ENCODE measurements around the gene TUT4. TPM values are rescaled to one million over a fixed set of nuclear protein-coding genes. Genes with fewer than 3 reads are reported as not detected.
"Not testable (repeated sequence)": the region's sequence is repeated elsewhere in the genome, so short reads cannot be mapped to it uniquely, and the experiment has no call there.

TUT4 gene
- total RNA-seq, 1 donor from 2014 or later, result 30.9 TPM

DNA sequence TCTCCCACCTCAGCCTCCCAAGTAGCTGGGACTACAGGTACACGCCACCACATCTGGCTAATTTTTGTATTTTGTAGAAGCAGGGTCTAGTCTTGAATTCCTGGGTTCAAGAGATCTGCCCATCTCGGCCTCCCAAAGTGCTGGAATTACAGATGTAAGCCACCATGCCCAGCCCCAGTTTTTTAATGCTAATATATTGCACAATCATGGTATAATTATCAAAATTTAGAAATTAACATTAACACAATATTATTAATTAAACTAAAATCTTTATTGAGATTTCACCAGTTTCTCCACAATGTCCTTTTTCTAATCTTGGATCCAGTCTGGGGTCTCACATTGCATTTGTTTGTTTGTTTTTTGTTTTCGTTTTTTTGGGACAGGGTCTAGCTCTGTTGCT is 27.4 kb upstream of the TUT4 start:
- no peak overlapping the region for H3K4me3 ChIP-seq
- TF ChIP-seq, protein P1, sequence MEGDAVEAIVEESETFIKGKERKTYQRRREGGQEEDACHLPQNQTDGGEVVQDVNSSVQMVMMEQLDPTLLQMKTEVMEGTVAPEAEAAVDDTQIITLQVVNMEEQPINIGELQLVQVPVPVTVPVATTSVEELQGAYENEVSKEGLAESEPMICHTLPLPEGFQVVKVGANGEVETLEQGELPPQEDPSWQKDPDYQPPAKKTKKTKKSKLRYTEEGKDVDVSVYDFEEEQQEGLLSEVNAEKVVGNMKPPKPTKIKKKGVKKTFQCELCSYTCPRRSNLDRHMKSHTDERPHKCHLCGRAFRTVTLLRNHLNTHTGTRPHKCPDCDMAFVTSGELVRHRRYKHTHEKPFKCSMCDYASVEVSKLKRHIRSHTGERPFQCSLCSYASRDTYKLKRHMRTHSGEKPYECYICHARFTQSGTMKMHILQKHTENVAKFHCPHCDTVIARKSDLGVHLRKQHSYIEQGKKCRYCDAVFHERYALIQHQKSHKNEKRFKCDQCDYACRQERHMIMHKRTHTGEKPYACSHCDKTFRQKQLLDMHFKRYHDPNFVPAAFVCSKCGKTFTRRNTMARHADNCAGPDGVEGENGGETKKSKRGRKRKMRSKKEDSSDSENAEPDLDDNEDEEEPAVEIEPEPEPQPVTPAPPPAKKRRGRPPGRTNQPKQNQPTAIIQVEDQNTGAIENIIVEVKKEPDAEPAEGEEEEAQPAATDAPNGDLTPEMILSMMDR (IDR thresholded peaks at IDR 0.05; ENCODE audit: borderline replicate concordance), result no peak
- H3K27me3 ChIP-seq (ENCODE audit: low read depth), result no peaks in the 10 kb centered on the region
- H3K36me3 ChIP-seq, result no peaks in the 10 kb centered on the region
- no peak for DNase-seq
- no peaks in the 10 kb centered on the region for H3K9me3 ChIP-seq (replicated peaks)
- no peak overlapping the region for H3K27ac ChIP-seq (replicated peaks)
- H3K4me1 ChIP-seq, result no peaks in the 10 kb centered on the region
- intact Hi-C loops (cut with micrococcal nuclease), result no loop called here

DNA sequence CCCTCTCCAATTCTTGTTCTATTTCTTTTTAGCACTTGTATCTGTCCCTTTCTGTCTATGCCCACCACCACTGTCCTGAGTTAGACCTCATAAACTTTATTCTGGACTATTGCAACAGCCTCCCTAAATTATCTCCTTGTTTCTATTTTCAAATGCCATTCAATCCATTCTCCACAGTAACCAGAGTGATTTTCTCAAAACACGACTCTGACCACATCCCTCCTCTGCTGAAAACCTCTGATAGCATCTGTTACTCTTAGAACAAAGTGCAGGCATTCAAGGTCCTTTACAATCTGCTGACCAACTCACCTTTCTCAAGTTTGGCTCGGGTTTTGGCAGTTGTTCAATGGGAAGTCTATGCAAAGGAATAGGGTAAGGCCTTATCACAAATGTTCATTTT is 26.5 kb upstream of the TUT4 start:
- TF ChIP-seq, protein P1 (IDR thresholded peaks at IDR 0.05; ENCODE audit: borderline replicate concordance), result no peak
- no peak for DNase-seq
- intact Hi-C loops (cut with micrococcal nuclease), result no loop called here
- no peaks in the 10 kb centered on the region for H3K27me3 ChIP-seq (ENCODE audit: low read depth)
- no peak overlapping the region for H3K4me3 ChIP-seq
- no peak overlapping the region for H3K27ac ChIP-seq (replicated peaks)
- no peaks in the 10 kb centered on the region for H3K9me3 ChIP-seq (replicated peaks)
- no peaks in the 10 kb centered on the region for H3K36me3 ChIP-seq
- no peaks in the 10 kb centered on the region for H3K4me1 ChIP-seq

DNA sequence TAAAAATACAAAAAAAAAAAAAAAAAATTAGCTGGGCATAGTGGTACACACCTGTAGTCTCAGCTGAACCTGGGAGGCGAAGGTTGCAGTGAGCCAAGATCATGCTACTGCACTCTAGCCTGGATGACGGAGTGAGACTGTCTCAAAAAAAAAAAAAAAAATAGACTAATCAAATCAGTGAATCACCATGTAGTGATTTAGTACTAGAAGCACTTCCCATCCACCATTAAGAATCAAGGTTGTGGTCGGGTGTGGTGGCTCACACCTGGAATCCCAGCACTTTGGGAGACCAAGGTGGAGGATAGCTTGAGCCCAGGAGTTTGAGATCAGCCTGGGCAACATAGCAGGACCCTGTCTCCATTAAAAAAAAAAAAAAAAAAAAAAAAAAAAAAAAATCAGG is 25.2 kb upstream of the TUT4 start:
- H3K4me3 ChIP-seq; H3K27ac ChIP-seq (replicated peaks); intact Hi-C loops (cut with micrococcal nuclease); H3K27me3 ChIP-seq (ENCODE audit: low read depth); H3K9me3 ChIP-seq (replicated peaks); H3K36me3 ChIP-seq; DNase-seq; H3K4me1 ChIP-seq: not testable (repeated sequence)

DNA sequence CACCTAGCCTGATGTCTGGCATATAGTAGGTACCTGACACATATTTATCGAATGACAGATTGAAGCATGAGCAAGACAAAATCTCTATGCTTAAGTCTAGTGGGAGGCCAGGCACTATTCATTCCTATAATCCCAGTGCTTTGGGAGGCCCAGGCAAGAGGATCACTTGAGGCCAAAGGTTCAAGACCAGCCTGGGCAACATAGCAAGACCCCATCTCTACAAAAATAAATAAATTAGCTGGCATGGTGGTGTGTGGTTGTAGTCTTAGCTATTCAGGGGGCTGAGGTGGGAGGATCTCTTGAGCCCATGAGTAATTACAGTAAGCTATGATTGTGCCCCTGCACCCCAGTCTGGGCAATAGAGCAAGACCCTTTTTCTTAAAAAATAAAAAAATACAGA is 23.2 kb upstream of the TUT4 start:
- H3K27me3 ChIP-seq (ENCODE audit: low read depth), result no peaks in the 10 kb centered on the region
- no peaks in the 10 kb centered on the region for H3K36me3 ChIP-seq
- no peaks in the 10 kb centered on the region for H3K4me1 ChIP-seq
- H3K27ac ChIP-seq (replicated peaks), result no peak overlapping the region
- no peaks in the 10 kb centered on the region for H3K9me3 ChIP-seq (replicated peaks)
- H3K4me3 ChIP-seq, result no peak overlapping the region
- intact Hi-C loops (cut with micrococcal nuclease), result no loop called here
- TF ChIP-seq, protein P1 (IDR thresholded peaks at IDR 0.05; ENCODE audit: borderline replicate concordance), result no peak
- no peak for DNase-seq

DNA sequence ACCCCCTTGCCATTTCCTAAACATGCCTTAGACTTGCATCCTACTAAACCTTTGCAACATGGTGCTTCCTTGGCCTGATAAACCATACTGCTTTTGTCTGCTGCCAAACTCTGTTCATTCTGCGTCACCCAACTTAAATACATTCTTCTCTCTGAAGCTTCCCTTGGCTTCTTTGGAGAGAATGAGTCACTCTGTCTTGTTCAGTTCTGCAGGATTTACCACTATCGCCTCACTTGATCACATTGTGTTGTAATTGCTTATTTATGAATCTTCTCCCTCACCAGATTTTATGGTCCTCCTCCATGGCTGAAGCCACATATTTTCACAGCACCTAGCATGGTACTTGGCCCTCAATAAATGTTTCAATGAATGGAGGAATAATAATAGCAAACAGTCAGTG is 21.7 kb upstream of the TUT4 start:
- TF ChIP-seq, protein P1 (IDR thresholded peaks at IDR 0.05; ENCODE audit: borderline replicate concordance), result no peak
- Histone ChIP-seq H3K9me3 (replicated peaks) (no peaks in the 10 kb centered on the region), H3K4me3 (no peak overlapping the region), H3K27ac (replicated peaks) (no peak overlapping the region), H3K27me3 (ENCODE audit: low read depth) (no peaks in the 10 kb centered on the region), H3K4me1 (no peaks in the 10 kb centered on the region), H3K36me3 (no peaks in the 10 kb centered on the region)
- no peak for DNase-seq
- intact Hi-C loops (cut with micrococcal nuclease), result no loop called here

DNA sequence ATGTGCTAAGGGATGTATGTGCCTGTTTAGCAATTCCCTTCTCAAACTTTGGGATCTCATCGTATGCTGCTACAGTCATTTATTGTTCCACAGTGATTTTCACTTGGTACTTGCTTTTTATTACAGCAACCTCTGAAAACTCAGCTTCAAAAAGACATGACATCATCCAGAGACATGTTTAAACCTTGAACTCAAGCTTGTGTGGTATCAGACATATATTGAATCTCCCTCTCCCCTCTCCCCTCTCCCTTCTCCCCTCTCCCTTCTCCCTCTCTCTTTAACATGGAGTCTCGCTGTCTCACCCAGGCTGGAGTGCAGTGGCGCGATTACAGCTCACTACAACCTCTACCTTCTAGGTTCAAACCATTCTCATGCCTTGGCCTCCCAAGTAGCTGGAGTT is 19.5 kb upstream of the TUT4 start:
- no peaks in the 10 kb centered on the region for H3K36me3 ChIP-seq
- TF ChIP-seq, protein P1 (IDR thresholded peaks at IDR 0.05; ENCODE audit: borderline replicate concordance), result no peak
- no peaks in the 10 kb centered on the region for H3K27me3 ChIP-seq (ENCODE audit: low read depth)
- no peak overlapping the region for H3K27ac ChIP-seq (replicated peaks)
- H3K4me1 ChIP-seq, result no peaks in the 10 kb centered on the region
- H3K9me3 ChIP-seq (replicated peaks), result no peaks in the 10 kb centered on the region
- H3K4me3 ChIP-seq, result no peak overlapping the region
- intact Hi-C loops (cut with micrococcal nuclease), result no loop called here
- no peak for DNase-seq
